Measurements from ENCODE around the gene FBXO17. TPM values are rescaled to one million over a fixed set of nuclear protein-coding genes. Genes with fewer than 3 reads are reported as not detected.

Gene FBXO17
- total RNA-seq, 1 experiment from 2014 or later = 8.1 TPM

GRCh38 chr19:38964738-38965137 lies 10.8 kb downstream of the FBXO17 start:
- H3K27ac ChIP-seq = no peak overlapping the region
- H3K9me2 ChIP-seq (ENCODE audit: insufficient read depth) = no peaks in the 10 kb centered on the region
- H4K20me1 ChIP-seq (ENCODE audit: insufficient read depth) = no peaks in the 10 kb centered on the region; the same call in 1 of the 2 replicates
- H3K4me3 ChIP-seq = no peak overlapping the region
- no peaks in the 10 kb centered on the region for H3K36me3 ChIP-seq (ENCODE audit: low read depth)
- H3K79me2 ChIP-seq (ENCODE audit: low read depth) = no peaks in the 10 kb centered on the region
- CTCF ChIA-PET = no interaction called here
- H3K4me1 ChIP-seq (replicated peaks; ENCODE audit: insufficient read depth) = no peaks in the 10 kb centered on the region
- no peaks in the 10 kb centered on the region for H3K27me3 ChIP-seq (ENCODE audit: insufficient read depth, low read depth)
- BruUV-seq (replicated peaks) = no TSS peak
- intact Hi-C loops (cut with micrococcal nuclease; ENCODE audit: unreplicated experiment) = loop anchor here (5.0 kb wide), 3 partner anchors 363 to 448 kb away; partner anchors contain the start of genes PLEKHG2 and SAMD4B
- POLR2A ChIA-PET (ENCODE audit: unreplicated experiment) = no interaction called here
- H2AFZ ChIP-seq = no peak overlapping the region
- H3K4me2 ChIP-seq = no peak overlapping the region
- H3K9me3 ChIP-seq (ENCODE audit: insufficient read depth, low read depth) = no peaks in the 10 kb centered on the region
- peaks cover 15% of the 10 kb centered on the region for H3F3A ChIP-seq (ENCODE audit: insufficient read depth, low read depth)
- no peak for TF ChIP-seq EZH2 (IDR thresholded peaks at IDR 0.05; ENCODE audit: low read depth)
- TF ChIP-seq CTCF (conservative IDR thresholded peaks at IDR 0.05) = no peak
- DNase-seq = no peak

- H3K9me2 ChIP-seq (ENCODE audit: insufficient read depth) = no peaks in the 10 kb centered on the region
- POLR2A ChIA-PET (ENCODE audit: unreplicated experiment) = no interaction called here
- no peaks in the 10 kb centered on the region for H4K20me1 ChIP-seq (ENCODE audit: insufficient read depth)
- no peaks in the 10 kb centered on the region for H3K36me3 ChIP-seq (ENCODE audit: low read depth)
- H3K27ac ChIP-seq = no peak overlapping the region
- H3K27me3 ChIP-seq (ENCODE audit: insufficient read depth, low read depth) = no peaks in the 10 kb centered on the region
- intact Hi-C loops (cut with micrococcal nuclease; ENCODE audit: unreplicated experiment) = loop anchor here (5.0 kb wide), 3 partner anchors 368 to 453 kb away; partner anchors contain the start of genes PLEKHG2 and SAMD4B
- BruUV-seq (replicated peaks) = no TSS peak
- peaks cover 7% of the 10 kb centered on the region; the same call in 1 of the 2 replicates for H3F3A ChIP-seq (ENCODE audit: insufficient read depth, low read depth)
- H3K4me1 ChIP-seq (replicated peaks; ENCODE audit: insufficient read depth) = no peaks in the 10 kb centered on the region
- no peaks in the 10 kb centered on the region for H3K79me2 ChIP-seq (ENCODE audit: low read depth)
- H3K4me2 ChIP-seq = no peak overlapping the region
- H3K9me3 ChIP-seq (ENCODE audit: insufficient read depth, low read depth) = no peaks in the 10 kb centered on the region
- TF ChIP-seq EZH2 (IDR thresholded peaks at IDR 0.05; ENCODE audit: low read depth) (no peak), CTCF (conservative IDR thresholded peaks at IDR 0.05) (no peak)
- H3K4me3 ChIP-seq = no peak overlapping the region
- CTCF ChIA-PET = no interaction called here
- no peak for DNase-seq
- no peak overlapping the region for H2AFZ ChIP-seq
Measured at GRCh38 chr19:38959618-38960017, 15.9 kb downstream of the FBXO17 start.

- Histone ChIP-seq H2AFZ (no peak overlapping the region), H4K20me1 (ENCODE audit: insufficient read depth) (no peaks in the 10 kb centered on the region), H3K4me1 (replicated peaks; ENCODE audit: insufficient read depth) (no peaks in the 10 kb centered on the region), H3K9me2 (ENCODE audit: insufficient read depth) (no peaks in the 10 kb centered on the region), H3K79me2 (ENCODE audit: low read depth) (no peaks in the 10 kb centered on the region), H3K27ac (no peak overlapping the region), H3K36me3 (ENCODE audit: low read depth) (no peaks in the 10 kb centered on the region), H3F3A (ENCODE audit: insufficient read depth, low read depth) (peaks cover 7% of the 10 kb centered on the region; the same call in 1 of the 2 replicates), H3K9me3 (ENCODE audit: insufficient read depth, low read depth) (no peaks in the 10 kb centered on the region), H3K4me3 (no peak overlapping the region), H3K27me3 (ENCODE audit: insufficient read depth, low read depth) (no peaks in the 10 kb centered on the region), H3K4me2 (no peak overlapping the region)
- DNase-seq = no peak
- POLR2A ChIA-PET (ENCODE audit: unreplicated experiment) = no interaction called here
- intact Hi-C loops (cut with micrococcal nuclease; ENCODE audit: unreplicated experiment) = no loop called here
- no TSS peak for BruUV-seq (replicated peaks)
- CTCF ChIA-PET = interaction anchor here (0.6 kb wide), 1 partner anchor 783 kb away, joined by 4 read pairs; no protein-coding TSS in a partner anchor
- TF ChIP-seq EZH2 (IDR thresholded peaks at IDR 0.05; ENCODE audit: low read depth) (no peak), CTCF (conservative IDR thresholded peaks at IDR 0.05) (no peak)
Measured at GRCh38 chr19:38958301-38958700, 17.2 kb downstream of the FBXO17 start.
